Transverse colon (tissue), 4 donors: ENCODE measurements around the gene DPEP3. TPM values are rescaled to one million over a fixed set of nuclear protein-coding genes. Genes with fewer than 3 reads are reported as not detected.
"Not testable (repeated sequence)": the region's sequence is repeated elsewhere in the genome, so short reads cannot be mapped to it uniquely, and the experiment has no call there.

Source experiments
- DNase-seq: peaks from one replicate; pipeline ENCODE4 v3.0.0-alpha.2; 2019
- H3K27ac ChIP-seq, 4 donors: fragments of 200-600 bp; sonication (generic); 2 replicates each; pipeline ENCODE4 v1.5.1; 2016 to 2018; ENCODE audit warnings: inconsistent platforms in 4 of 4
- H3K27me3 ChIP-seq: fragments of 200-600 bp; sonication (generic); 2 replicates; pipeline ENCODE4 v1.5.1; 2017; ENCODE audit warnings: inconsistent platforms
- H3K36me3 ChIP-seq, 4 donors: fragments of 200-600 bp; sonication (generic); 2 replicates each; pipeline ENCODE4 v1.5.1; 2017 to 2019; ENCODE audit warnings: inconsistent platforms in 4 of 4
- H3K4me1 ChIP-seq, 4 donors: fragments of 200-600 bp; sonication (generic); 2 replicates each; pipeline ENCODE4 v1.5.1; 2017 to 2020; ENCODE audit warnings: inconsistent platforms in 4 of 4
- H3K4me3 ChIP-seq, 4 donors: fragments of 200-600 bp; sonication (generic); 1 replicate in 1 of 4; 2 replicates in 3 of 4; pipeline versions ENCODE4 v1.5.1 to v1.6.1; 2017 to 2019; ENCODE audit warnings: inconsistent platforms in 4 of 4
- H3K9me3 ChIP-seq, 2 donors: fragments of 200-600 bp; sonication (generic); 2 replicates each; pipeline ENCODE4 v1.5.1; 2017 to 2019; ENCODE audit warnings: inconsistent platforms in 2 of 2
- CTCF ChIP-seq, 5 experiments: fragments of 200-600 bp in 3 of 5; fragments of 450-650 bp in 2 of 5; sonication (generic) in 3 of 5; IDR thresholded peaks; 1 replicate in 2 of 5; 2 replicates in 3 of 5; pipeline ENCODE4 v1.5.1; 2016 to 2017; ENCODE audit warnings: antibody characterized with exemption in 5 of 5, inconsistent platforms in 3 of 5, mild to moderate bottlenecking in 2 of 5, moderate library complexity in 1 of 5
- EP300 ChIP-seq: sonication (generic); formaldehyde crosslinking; IDR thresholded peaks from one replicate; pipeline ENCODE4 v1.6.1; 2017; ENCODE audit warnings: antibody characterized with exemption, low read depth
- POLR2A ChIP-seq: fragments of 450-650 bp; IDR thresholded peaks from one replicate; pipeline ENCODE4 v1.6.1; 2016; ENCODE audit warnings: antibody characterized with exemption, mild to moderate bottlenecking, moderate library complexity
- POLR2AphosphoS5 ChIP-seq, 3 donors: sonication (generic); formaldehyde crosslinking; IDR thresholded peaks; one replicate each; pipeline ENCODE4 v1.6.1; 2016; ENCODE audit warnings: antibody characterized with exemption in 3 of 3
- WGBS, 2 donors: methylation state at CpG; one replicate each; pipeline ENCODE4 v1.1.5; 2018; ENCODE audit warnings: low coverage in 1 of 2; 5-methylcytosine and 5-hydroxymethylcytosine counted together
- in situ Hi-C, 4 donors: fragments of 200-750 bp; cut with MboI; loops; one replicate each; pipeline versions ENCODE4 v1.15.0 to v1.15.1; 2017; ENCODE audit warnings: low sequenced_read_pairs in 3 of 4, low pct_ligation_motif_present in 1 of 4, low pct_unique_long_range_greater_than_20kb in 1 of 4
- intact Hi-C: fragments of 100-400 bp; cut with DNase I; formaldehyde crosslinking; loops from one replicate; pipeline ENCODE4 v1.15.1; 2023; ENCODE audit warnings: low total_unique reads
- total RNA-seq, 4 donors: library from RNA; depleted of rRNA; stranded (reverse); fragments of >200 nt; gene quantifications; one replicate each; pipeline ENCODE4 v1.1.0, GENCODE V29; 2016

Gene DPEP3
- total RNA-seq, 4 donors from 2014 or later: not detected

GRCh38 chr16:68021490-68021889 is 41.2 kb upstream of the DPEP3 start:
- TF ChIP-seq POLR2AphosphoS5 (IDR thresholded peaks at IDR 0.05) (no peak), CTCF (IDR thresholded peaks at IDR 0.05) (no peak), POLR2A (no peak), EP300 (no peak)
- intact Hi-C loops: no loop called here
- Histone ChIP-seq H3K4me3 (no peak overlapping the region), H3K9me3 (no peaks in the 10 kb centered on the region), H3K27ac (no peak overlapping the region), H3K36me3 (peaks cover 0 to 2% (median 0%) of the 10 kb centered on the region in 4 donors), H3K4me1 (peaks cover 8 to 27% (median 21%) of the 10 kb centered on the region in 4 donors), H3K27me3 (no peaks in the 10 kb centered on the region)
- DNase-seq: no peak
- in situ Hi-C loops: no loop called here
- 99% methylated on average over 10 of the region's 10 CpGs; no CpG with 5 or more reads in 1 of the 2 donors for WGBS, 2 donors

GRCh38 chr16:68019167-68019680 is 38.9 kb upstream of the DPEP3 start:
- intact Hi-C loops: no loop called here
- no peak for TF ChIP-seq POLR2A
- TF ChIP-seq POLR2AphosphoS5 (IDR thresholded peaks at IDR 0.05): no peak
- no peak for TF ChIP-seq CTCF (IDR thresholded peaks at IDR 0.05)
- no peak for TF ChIP-seq EP300
- no peak overlapping the region for H3K4me3 ChIP-seq
- peaks cover 8 to 23% (median 20%) of the 10 kb centered on the region in 4 donors for H3K4me1 ChIP-seq
- WGBS, 2 donors: 72 to 90% methylated on average over 2 to 8 of the region's 8 CpGs
- in situ Hi-C loops: no loop called here
- H3K27ac ChIP-seq: no peak overlapping the region
- no peak for DNase-seq
- H3K9me3 ChIP-seq: no peaks in the 10 kb centered on the region
- no peaks in the 10 kb centered on the region for H3K27me3 ChIP-seq
- H3K36me3 ChIP-seq: no peaks in the 10 kb centered on the region

- no peak for DNase-seq
- Histone ChIP-seq H3K9me3 (no peaks in the 10 kb centered on the region), H3K27ac (no peak within 1 kb of the TSS), H3K27me3 (no peaks in the 10 kb centered on the region), H3K4me1 (peaks cover 0 to 3% (median 0%) of the 10 kb centered on the region in 4 donors), H3K4me3 (no peak within 1 kb of the TSS), H3K36me3 (no peaks in the 10 kb centered on the region)
- no peak for TF ChIP-seq CTCF (IDR thresholded peaks at IDR 0.05)
- no peak for TF ChIP-seq EP300
- no peak for TF ChIP-seq POLR2AphosphoS5 (IDR thresholded peaks at IDR 0.05)
- no peak for TF ChIP-seq POLR2A
- intact Hi-C loops: no loop called here
- in situ Hi-C loops: no loop called here
- 60 to 84% methylated on average over 1 to 5 of the region's 5 CpGs for WGBS, 2 donors
Observed at GRCh38 chr16:68015681-68016080, 35.4 kb upstream of the DPEP3 start, which contains the start of gene DPEP2NB. DPEP2NB (minus strand) TSS chr16:68015911; CDS start chr16:68015770, 141 bp downstream.

GRCh38 chr16:68013440-68013839 is 33.1 kb upstream of the DPEP3 start:
- in situ Hi-C loops: no loop called here
- WGBS, 2 donors: 50% methylated on average over 1 of the region's 1 CpG; no CpG with 5 or more reads in 1 of the 2 donors

GRCh38 chr16:68009872-68010271 is 29.6 kb upstream of the DPEP3 start:
- H3K36me3 ChIP-seq, H3K27me3 ChIP-seq, in situ Hi-C loops, H3K4me1 ChIP-seq, H3K4me3 ChIP-seq, intact Hi-C loops, DNase-seq, H3K27ac ChIP-seq, H3K9me3 ChIP-seq: not testable (repeated sequence)
- WGBS, 2 donors: 74% methylated on average over 4 of the region's 4 CpGs; no CpG with 5 or more reads in 1 of the 2 donors

More at GRCh38 chr16:68013440-68013839, 33.1 kb upstream of the DPEP3 start:
- H3K4me1 ChIP-seq: peaks cover 0 to 3% (median 0%) of the 10 kb centered on the region in 4 donors
- H3K9me3 ChIP-seq: no peaks in the 10 kb centered on the region
- no peaks in the 10 kb centered on the region for H3K27me3 ChIP-seq
- no peak overlapping the region for H3K4me3 ChIP-seq
- DNase-seq: no peak
- H3K27ac ChIP-seq: no peak overlapping the region
- H3K36me3 ChIP-seq: no peaks in the 10 kb centered on the region
- intact Hi-C loops: no loop called here
- TF ChIP-seq POLR2AphosphoS5 (IDR thresholded peaks at IDR 0.05) (no peak), CTCF (IDR thresholded peaks at IDR 0.05) (no peak), POLR2A (no peak), EP300 (no peak)
